HepG2 (cell line): ENCODE measurements around the gene FAM229B. TPM values are rescaled to one million over a fixed set of nuclear protein-coding genes. Genes with fewer than 3 reads are reported as not detected.

Experiments used
- FOSL2 ChIP-seq: sonication (generic); formaldehyde crosslinking; IDR thresholded peaks from 2 replicates; pipeline ENCODE4 v1.4.0; 2020; ENCODE audit warnings: missing genetic modification reagents
- MTERF4 ChIP-seq: sonication (generic); formaldehyde crosslinking; IDR thresholded peaks from 2 replicates; pipeline ENCODE4 v1.8.0; 2023; ENCODE audit warnings: mild to moderate bottlenecking, missing genetic modification reagents
- MYNN ChIP-seq: sonication (generic); formaldehyde crosslinking; IDR thresholded peaks from 2 replicates; pipeline ENCODE4 v1.4.0; 2020; ENCODE audit warnings: mild to moderate bottlenecking, low read depth, missing genetic modification reagents
- NR3C1 ChIP-seq: sonication (generic); formaldehyde crosslinking; IDR thresholded peaks from 2 replicates; pipeline ENCODE4 v1.4.0; 2020; ENCODE audit warnings: missing genetic modification reagents
- RBM39 ChIP-seq: fragments of 200-400 bp; formaldehyde crosslinking; IDR thresholded peaks from one replicate; pipeline ENCODE4 v1.6.1; 2018; ENCODE audit warnings: antibody characterized with exemption, mild to moderate bottlenecking, low read depth, low read length; ENCODE audit not compliant: poor library complexity, severe bottlenecking
- RERE ChIP-seq: IDR thresholded peaks from 2 replicates; pipeline ENCODE4 v1.6.1; 2016; ENCODE audit warnings: low read depth, missing genetic modification reagents, missing compliant biosample characterization
- REXO4 ChIP-seq: sonication (generic); formaldehyde crosslinking; IDR thresholded peaks from 2 replicates; pipeline ENCODE4 v1.8.0; 2022; ENCODE audit warnings: missing genetic modification reagents, mild to moderate bottlenecking, borderline replicate concordance
- SAFB2 ChIP-seq: sonication (generic); formaldehyde crosslinking; IDR thresholded peaks from 2 replicates; pipeline ENCODE4 v1.5.1; 2020; ENCODE audit warnings: missing genetic modification reagents, low read depth, mild to moderate bottlenecking, borderline replicate concordance
- SETDB1 ChIP-seq: sonication (generic); formaldehyde crosslinking; IDR thresholded peaks from 2 replicates; pipeline ENCODE4 v1.5.1; 2020; ENCODE audit warnings: missing genetic modification reagents, mild to moderate bottlenecking, borderline replicate concordance
- TOPORS ChIP-seq: sonication (generic); formaldehyde crosslinking; IDR thresholded peaks from 2 replicates; pipeline ENCODE4 v1.8.0; 2023; ENCODE audit warnings: mild to moderate bottlenecking, missing genetic modification reagents
- ZC3H4 ChIP-seq: sonication (generic); formaldehyde crosslinking; IDR thresholded peaks from 2 replicates; pipeline ENCODE4 v1.4.0; 2020; ENCODE audit warnings: missing genetic modification reagents, borderline replicate concordance
- ZNF12 ChIP-seq: sonication (generic); formaldehyde crosslinking; IDR thresholded peaks from 2 replicates; pipeline ENCODE4 v1.5.0; 2020; ENCODE audit warnings: missing genetic modification reagents
- ZNF263 ChIP-seq: sonication (generic); formaldehyde crosslinking; IDR thresholded peaks from 2 replicates; pipeline ENCODE4 v1.4.0; 2020; ENCODE audit warnings: missing genetic modification reagents
- ZNF552 ChIP-seq: sonication (generic); formaldehyde crosslinking; IDR thresholded peaks from 2 replicates; pipeline ENCODE4 v1.9.0; 2022; ENCODE audit warnings: missing genetic modification reagents, mild to moderate bottlenecking, borderline replicate concordance
- polyA plus RNA-seq, 8 experiments: library from polyadenylated mRNA; depleted of rRNA in 3 of 8; stranded (reverse) in 7 of 8; unstranded in 1 of 8; fragments of >200 nt; fragmentation: Illumina TruSeq in 4 of 8; extraction: Trizol in 4 of 8; gene quantifications; 2 replicates each; pipeline versions ENCODE4 v1.2.1 to v1.2.3, GENCODE V29; 2011 to 2016; ENCODE audit warnings: low read depth in 4 of 8, missing spikeins in 1 of 8, mixed read lengths in 1 of 8; ENCODE audit not compliant: insufficient read depth in 1 of 8
- total RNA-seq, 5 experiments: library from RNA; depleted of rRNA; stranded (reverse); fragments of >200 nt; fragmentation: Illumina TruSeq; extraction: Trizol; gene quantifications; 2 replicates each; pipeline ENCODE4 v1.2.3, GENCODE V29; 2016; ENCODE audit warnings: low read depth in 1 of 5
- TF ChIP-seq, protein P1 (sequence below): sonication (generic); formaldehyde crosslinking; conservative IDR thresholded peaks from 2 replicates; pipeline ENCODE4 v1.5.0; 2020; ENCODE audit warnings: missing genetic modification reagents
- TF ChIP-seq, protein P2 (sequence below): sonication (generic); formaldehyde crosslinking; IDR thresholded peaks from 2 replicates; pipeline ENCODE4 v1.4.0; 2020; ENCODE audit warnings: low read depth, mild to moderate bottlenecking, missing genetic modification reagents

FAM229B gene
- total and polyA plus RNA-seq, 2 of the 13 experiments (the other 11 are each of a cell fraction or from before 2014, with no cell fraction given): 11.3 to 19.5 TPM

DNA sequence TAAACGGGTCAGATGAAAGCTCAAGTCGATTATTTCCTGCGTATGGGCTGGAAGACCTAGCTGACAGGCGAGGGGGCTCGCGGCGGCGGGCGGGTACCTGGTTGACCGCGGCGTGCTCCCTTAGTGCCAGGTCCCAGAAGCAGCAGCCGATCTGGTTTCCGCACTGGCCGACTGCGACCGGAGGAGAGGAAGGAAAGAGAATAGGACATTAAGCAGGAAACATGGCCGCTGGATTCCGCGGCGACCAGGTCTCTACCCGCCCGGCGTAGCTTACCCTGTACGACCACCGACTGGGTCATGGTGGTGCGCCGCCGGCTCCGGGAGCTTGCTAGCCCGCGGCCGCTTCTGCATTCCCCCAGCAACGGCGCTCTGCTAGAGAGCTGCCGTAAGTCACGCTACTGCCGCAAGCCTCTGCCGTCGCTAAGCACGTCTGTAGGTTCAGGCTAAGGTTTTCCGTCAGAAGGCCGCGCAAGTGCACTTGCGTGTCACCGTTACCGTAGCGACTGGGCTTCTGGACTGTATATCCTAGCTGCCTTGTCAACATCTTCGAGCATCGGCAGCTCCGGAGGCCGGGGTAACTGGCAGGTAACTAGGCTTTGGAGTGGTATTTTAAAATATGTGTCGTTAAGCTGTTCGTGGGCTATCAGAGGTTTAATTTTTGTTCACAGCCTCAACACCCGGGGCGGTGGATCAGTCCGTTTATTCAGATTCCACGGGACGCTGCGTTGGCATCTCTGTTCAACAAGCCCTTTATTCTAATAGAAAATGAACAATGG is at the start of gene FAM229B, which contains the start of gene TUBE1 (continued):
- TF ChIP-seq FOSL2 (CRISPR knock-in tag): no peak
- peak; percentile 43; the same call in 1 of the 2 replicates for TF ChIP-seq MYNN (CRISPR knock-in tag)
- peak; percentile 87 for TF ChIP-seq RBM39
- no peak for TF ChIP-seq ZNF12 (CRISPR knock-in tag)
- peak; percentile 66; the same call in 1 of the 2 replicates for TF ChIP-seq ZNF552 (CRISPR knock-in tag)
- TF ChIP-seq TOPORS (CRISPR knock-in tag): peak; percentile 96
- TF ChIP-seq, protein P1, sequence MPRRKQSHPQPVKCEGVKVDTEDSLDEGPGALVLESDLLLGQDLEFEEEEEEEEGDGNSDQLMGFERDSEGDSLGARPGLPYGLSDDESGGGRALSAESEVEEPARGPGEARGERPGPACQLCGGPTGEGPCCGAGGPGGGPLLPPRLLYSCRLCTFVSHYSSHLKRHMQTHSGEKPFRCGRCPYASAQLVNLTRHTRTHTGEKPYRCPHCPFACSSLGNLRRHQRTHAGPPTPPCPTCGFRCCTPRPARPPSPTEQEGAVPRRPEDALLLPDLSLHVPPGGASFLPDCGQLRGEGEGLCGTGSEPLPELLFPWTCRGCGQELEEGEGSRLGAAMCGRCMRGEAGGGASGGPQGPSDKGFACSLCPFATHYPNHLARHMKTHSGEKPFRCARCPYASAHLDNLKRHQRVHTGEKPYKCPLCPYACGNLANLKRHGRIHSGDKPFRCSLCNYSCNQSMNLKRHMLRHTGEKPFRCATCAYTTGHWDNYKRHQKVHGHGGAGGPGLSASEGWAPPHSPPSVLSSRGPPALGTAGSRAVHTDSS (CRISPR knock-in tag): no peak
- no peak for TF ChIP-seq RERE
- no peak for TF ChIP-seq SAFB2 (CRISPR knock-in tag)
- no peak for TF ChIP-seq SETDB1 (CRISPR knock-in tag)
- TF ChIP-seq, protein P2, sequence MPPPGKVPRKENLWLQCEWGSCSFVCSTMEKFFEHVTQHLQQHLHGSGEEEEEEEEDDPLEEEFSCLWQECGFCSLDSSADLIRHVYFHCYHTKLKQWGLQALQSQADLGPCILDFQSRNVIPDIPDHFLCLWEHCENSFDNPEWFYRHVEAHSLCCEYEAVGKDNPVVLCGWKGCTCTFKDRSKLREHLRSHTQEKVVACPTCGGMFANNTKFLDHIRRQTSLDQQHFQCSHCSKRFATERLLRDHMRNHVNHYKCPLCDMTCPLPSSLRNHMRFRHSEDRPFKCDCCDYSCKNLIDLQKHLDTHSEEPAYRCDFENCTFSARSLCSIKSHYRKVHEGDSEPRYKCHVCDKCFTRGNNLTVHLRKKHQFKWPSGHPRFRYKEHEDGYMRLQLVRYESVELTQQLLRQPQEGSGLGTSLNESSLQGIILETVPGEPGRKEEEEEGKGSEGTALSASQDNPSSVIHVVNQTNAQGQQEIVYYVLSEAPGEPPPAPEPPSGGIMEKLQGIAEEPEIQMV (CRISPR knock-in tag): no peak
- no peak for TF ChIP-seq ZC3H4
- TF ChIP-seq ZNF263 (CRISPR knock-in tag): peak; percentile 59
- TF ChIP-seq REXO4 (CRISPR knock-in tag): no peak
- TF ChIP-seq MTERF4 (CRISPR knock-in tag): 0 out of 2 replicates have a peak, but pooled peaks have one; percentile 47
- TF ChIP-seq NR3C1 (CRISPR knock-in tag): no peak
